GM21526 (cell line): ENCODE data around the gene HMGB1.

Experiments
- ATAC-seq: cut with Tn5 transposase; IDR thresholded peaks from one replicate; pipeline ENCODE4 v1.9.1; 2021; ENCODE audit warnings: moderate library complexity; ENCODE audit not compliant: unreplicated experiment, low FRiP score

The HMGB1 gene

DNA sequence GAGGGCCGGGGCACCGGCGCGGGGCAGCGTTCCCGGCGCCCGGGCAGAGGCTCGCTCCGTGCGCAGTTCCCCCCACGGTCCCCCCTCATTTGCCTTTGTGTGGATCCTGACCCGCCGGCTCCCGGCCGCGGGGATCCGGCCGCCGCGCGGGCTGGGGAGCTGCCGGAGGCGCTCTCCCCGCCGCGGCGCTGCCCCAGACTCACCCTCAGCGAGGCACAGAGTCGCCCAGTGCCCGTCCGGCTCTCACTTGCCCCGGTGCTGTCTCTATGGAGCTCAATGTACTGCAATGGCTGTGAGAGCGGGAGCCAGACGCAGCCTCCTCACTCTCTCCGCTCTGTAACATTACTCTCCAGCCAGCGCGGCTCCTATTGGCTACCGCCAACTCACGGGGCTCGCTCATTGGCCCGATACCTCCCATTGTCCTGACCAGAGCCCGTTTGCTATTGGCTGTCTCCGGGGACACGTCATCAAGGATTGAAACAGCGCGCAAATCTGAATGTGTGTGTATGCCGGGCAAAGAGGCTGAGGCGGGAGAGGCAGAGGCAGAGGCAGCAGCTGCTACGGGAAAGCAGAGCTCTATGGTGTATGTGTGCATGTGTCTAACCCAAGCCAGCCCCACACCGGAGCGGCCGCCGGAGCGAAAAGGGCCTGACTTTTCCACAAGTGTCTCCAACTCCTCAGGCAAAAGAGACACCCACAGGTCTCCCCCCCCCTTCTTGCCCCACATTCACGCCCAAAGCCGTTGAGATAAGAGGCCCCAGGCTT lies at the start of gene HMGB1:
Gene HMGB1 (minus strand): TSS at position 344 of the 765 bp plus-strand sequence. CDS start 2,256 bp downstream, outside the sequence.
- peak; percentile 86 for ATAC-seq

DNA sequence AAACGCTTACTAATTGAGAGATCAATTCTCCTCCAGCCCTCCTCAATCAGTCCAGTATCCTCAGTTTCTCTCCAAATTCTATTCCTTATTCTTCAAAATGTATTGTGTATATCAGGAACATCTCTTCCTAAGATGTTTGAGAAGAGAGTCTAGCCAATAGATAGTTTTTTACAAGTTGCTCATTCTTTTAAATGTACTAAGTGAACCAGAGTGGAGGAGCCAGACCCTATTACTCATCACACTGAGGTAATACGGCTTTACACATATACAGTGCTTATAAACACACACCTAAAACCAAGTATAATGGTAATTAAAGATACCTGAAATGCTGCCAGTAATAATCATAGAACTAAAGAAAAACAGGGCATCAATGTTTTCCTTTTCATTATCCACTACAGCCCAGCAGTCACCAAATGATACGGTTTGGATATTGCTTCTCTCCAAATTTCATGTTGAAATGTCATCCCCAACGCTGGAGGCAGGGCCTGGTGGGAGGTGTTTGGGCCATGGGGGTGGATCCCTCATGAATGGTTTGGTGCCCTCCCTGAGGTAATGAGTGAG lies 45.2 kb upstream of the HMGB1 start:
- ATAC-seq = no peak

DNA sequence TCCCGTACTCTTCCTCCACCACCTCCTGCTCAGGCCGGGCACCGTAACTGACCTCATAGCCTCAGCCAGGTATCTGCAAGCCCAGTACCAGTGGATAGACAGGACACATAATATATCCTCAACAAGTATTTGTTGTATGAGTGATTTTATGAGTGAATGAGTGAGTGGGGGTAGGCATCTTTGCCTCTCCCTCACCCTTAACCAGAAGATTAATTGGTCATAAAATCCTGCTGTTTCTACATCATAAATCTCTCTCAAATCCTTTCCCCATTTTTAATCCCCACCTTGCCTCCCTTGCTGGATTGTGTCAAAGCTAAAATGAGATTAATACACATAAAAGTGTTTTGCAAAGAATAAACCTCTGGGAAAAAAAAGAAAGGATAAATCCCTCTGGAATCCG lies 44.4 kb upstream of the HMGB1 start:
- no peak for ATAC-seq

DNA sequence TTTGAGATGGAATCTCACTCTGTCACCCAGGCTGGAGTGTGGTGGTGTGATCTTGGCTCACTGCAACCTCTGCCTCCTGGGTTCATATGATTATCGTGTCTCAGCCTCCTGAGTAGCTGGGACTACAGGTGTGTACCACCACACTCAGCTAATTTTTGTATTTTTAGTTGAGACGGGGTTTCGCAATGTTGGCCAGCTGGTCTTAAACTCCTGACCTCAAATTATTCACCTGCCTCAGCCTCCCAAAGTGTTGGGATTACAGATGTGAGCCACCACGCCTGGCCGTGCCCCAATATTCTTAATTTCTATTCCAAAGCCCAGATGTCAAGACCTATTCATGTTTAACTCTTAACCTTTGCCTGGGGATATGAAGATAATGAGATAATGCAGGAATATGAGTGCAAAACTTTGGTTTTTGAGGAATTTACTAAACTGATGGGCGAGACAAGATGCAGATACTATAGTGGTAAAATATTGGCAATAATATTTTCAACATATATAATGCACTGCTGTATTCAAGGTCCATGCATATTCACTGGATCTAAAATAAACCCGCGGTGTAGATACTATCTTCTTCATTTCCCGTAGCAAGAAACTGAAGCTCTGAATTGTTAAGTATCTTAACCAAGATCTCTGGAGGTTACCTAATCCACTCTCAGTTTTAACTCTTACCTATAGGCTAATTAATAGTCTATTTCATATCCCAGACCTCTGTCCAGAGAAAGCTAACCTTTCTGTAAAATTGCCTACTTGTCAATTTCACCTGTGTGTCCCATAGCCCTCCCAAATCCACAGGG lies 43.7 kb upstream of the HMGB1 start:
- no peak for ATAC-seq

DNA sequence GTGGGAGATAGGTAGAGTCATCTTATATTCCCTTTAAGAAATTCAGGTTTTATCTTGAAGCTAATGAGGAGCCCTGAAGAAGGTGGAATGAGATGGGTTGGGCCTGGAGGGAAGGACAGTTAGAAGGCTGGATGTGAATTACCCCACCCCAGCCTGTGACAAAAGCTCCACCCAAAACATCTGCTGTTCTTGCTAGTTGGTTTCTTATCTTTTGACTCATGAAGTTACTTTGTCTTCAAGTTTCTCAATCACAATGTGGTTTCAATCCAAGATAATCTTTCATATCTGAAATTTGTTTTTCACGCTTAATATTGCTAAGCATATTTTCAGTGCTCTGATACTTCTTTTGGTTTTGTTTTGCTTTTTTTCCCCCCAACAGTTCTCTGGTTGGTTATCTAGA lies 38.3 kb upstream of the HMGB1 start:
- ATAC-seq = no peak

DNA sequence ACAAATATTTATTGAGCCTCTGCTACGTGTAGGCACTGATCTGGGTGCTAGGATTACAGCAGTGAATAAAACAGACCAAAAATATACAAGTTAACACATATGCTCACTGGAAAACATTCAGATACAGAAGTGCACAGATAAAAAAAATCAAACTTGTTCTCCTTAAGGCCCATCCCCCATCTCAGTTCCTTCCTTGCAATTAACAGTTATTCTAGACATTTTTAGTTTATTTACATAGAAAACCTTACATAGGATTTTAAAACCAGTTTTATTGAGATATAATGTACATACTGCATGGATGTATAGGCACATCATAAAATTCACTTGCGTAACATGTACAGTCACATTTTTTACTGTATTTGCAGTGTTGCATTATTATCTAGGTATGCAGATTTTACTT lies 36.5 kb upstream of the HMGB1 start:
- ATAC-seq = no peak

DNA sequence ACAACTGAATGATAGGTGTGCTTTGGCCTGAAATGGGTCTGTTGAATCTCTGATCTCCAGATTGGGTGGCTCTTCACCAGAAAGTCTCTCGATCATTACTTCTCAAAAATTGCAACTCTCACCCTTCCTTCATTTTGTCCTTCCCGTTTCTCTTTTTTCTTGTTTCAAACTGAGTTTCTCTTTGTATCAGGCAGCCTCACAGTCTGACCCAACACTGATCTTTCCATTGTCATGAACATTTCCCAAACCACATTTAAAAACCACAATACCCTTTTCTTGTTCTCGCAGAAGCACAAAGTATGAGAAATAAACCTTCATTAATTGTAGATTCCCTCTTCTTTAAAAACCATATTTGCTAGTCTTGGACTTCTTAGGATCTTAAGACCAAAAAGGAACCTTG lies 33.6 kb upstream of the HMGB1 start:
- no peak for ATAC-seq

DNA sequence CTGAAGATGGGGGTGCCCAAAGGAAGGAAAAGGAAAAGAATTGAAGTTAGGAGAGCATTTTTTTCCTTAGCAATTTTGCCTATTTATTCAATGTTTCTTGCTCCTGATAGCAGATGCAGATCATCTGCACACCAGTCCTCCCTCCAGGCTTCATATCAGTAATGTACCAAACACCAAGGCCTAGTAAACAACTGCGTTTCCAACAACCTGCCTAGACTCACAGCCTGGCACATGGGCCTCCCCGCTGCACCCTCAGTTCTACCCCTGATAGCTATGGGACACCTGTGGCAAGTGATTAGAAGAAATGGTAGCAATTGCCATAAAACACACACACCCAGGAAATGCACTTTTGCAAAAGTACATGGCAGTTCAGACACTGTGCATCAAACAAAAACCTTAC lies 30.4 kb upstream of the HMGB1 start:
- no peak for ATAC-seq

DNA sequence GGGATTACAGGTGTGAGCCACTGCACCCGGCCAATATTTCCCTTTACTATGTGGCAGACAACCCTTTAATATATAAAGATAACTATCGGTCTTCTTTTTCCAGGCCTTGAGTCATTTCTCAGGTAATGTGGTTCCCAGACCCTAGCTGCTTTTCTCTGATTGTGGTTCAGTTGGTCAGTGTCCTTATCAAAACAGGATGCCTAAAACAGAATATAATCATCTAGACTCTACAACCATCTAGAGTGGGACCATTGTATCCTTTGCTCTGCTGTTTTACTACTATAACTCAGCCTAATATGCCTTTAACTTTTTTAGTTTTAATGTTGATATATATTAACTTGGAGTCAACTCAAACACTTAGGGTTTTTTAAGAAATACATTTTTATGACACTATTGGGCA lies 30.0 kb upstream of the HMGB1 start:
- no peak for ATAC-seq

DNA sequence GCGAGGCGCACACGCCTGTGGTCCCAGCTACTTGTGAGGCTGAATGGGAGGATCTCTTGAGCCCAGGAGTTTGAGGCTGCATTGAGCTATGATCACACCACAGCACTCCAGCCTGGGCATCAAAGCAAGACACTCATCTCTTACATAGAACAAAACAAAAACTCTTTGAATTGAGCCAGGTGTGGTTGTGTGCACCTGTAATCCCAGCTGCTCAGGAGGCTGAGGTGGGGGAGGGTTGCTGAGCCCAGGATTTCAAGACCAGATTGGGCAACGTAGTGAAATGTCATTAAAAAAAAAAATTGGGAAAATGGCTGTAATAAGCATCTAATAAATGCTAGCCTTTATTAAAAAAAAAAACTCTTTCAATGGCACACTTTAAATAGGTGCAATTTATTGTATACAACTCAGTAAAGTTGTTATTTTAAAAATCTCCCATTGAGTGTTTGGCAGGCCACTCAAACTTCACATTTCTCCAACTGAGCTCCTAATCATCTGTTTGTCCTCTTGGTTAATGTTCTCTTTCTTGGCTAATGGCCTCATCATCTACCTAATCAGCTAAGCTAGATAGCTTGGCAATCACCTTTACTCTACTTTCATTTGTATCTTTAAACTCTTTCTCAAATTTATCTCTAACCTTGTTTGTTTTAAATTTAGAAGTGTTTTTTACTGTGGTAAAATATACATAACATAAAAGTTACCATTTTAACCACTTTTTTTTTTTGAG lies 28.1 kb upstream of the HMGB1 start:
- no peak for ATAC-seq

DNA sequence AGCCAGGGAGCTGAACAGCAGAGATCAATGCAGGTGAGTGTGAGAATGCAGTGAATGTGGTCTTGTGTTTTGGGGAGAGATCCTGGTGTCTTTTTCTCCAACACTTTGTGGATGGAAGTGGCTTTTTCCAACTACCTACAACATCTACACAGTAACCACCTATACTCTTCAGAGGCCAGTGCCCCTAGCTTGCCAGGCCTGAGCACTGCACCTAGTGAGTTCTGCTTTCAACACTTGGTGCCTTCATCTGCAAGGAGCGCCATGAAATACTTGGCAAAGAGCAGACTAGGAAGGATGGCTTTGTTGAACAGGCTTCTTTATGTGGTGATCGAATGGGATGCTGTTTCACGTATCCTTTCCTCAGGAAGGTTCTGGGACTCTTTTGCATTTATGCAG lies 21.3 kb upstream of the HMGB1 start:
- no peak for ATAC-seq

DNA sequence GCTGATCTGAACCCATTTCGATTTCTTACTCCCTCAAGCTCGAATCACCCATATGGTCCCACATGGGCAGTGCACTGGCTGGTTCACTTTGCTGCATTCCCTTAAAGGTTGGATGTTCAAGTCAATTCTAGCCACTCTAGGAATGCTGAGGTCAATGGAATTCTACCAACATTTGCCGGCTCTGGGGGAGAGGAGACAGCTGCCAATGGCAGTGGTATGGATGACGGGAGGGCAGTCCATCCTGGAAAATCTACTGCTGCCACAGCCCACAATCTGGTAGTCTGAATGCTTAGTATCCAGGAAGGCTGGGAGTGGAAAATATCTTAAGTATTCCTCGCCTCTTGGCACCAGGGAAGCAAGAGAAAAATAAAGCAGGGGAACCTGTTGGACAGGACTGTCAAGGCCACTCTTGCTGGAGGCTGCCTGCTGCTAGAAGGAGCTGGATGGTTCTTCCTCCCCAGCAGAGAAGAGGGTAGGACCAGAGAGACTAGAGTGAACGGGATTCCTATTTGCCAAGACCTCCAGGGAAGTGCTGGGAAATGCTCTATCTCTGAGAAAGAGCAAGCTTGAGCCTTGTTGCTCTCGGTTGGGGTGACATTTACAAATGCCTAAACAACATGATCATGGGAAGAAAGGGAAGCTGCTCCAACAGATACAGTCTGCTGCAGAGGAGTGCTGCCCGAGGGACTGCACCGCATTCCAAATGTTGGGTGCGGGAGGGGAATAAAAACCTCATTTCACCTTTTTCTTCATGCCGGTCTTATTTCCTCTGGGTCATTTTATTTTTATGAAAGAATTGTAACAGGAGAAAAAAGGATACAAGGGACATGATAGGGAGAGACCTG lies 20.7 kb upstream of the HMGB1 start:
- no peak for ATAC-seq

DNA sequence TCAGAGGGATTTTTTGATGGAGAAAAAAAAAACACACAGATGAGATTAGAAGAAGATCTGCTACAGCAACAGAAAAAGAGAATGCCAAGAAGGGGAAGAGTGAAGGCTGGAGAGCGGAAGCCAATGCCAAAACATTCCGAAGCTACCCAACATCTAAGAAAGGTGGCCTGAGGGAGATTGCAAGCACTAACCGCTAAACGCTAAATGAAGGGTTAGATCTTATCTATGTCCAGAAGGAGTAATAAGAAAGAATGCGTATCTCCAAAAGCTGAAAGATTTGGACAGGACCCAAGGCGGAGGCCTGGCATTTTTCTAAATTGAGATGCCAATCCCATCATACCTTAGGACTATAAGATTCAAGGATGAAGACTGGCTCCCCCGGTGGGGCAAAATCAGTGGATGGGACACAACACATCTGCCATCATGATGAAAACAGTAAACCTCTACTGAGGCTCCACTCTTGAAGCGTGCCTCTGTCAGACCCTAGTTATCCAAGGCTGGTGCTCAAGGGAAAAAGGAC lies 15.6 kb upstream of the HMGB1 start:
- ATAC-seq = no peak

DNA sequence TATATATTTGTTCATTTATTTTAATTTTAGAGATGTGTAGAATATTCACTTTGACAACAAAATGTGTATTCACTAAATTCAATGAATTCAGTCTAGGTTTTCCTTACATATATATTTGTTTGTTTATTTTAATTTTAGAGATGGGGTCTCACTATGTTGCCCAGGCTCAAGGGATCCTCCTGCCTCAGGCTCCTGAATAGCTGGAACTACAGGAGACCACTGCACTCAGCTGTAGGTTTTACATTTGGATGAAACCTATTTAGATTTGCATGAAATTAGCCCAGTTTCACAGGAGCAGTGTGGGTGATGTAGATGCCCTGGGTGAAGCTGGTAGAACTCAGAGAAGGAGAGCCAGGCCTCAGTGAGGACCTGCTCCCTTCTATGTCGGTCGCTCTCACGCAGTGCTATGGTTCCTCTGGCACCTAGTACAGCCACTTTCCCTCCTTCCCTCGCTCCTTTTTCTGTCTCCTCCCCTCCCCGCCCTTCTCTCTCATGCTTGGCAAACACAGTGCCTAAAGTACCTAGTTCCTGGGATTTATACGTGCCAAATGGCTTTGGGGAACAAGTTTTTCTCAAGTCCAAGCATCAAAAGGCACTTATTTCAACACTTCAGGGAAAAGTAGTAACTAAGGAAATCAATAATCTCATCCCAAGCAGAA lies 14.7 kb upstream of the HMGB1 start:
- no peak for ATAC-seq

DNA sequence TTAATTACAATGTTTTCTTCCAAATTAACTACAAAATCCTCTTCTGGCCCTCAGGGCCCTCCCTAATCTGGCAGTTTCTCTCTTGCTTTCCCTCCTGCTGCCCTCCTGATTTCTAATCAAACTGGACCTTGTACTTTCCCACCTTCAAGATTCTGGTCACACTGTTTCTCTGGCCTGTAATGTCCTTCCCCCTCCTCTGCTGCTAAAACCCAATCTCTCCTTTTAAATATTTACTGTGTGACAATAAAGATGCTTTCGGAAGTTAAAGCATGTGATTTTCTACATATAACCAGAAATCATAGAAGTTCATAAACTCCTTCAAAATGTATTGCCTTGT lies 14.1 kb upstream of the HMGB1 start:
- no peak for ATAC-seq

DNA sequence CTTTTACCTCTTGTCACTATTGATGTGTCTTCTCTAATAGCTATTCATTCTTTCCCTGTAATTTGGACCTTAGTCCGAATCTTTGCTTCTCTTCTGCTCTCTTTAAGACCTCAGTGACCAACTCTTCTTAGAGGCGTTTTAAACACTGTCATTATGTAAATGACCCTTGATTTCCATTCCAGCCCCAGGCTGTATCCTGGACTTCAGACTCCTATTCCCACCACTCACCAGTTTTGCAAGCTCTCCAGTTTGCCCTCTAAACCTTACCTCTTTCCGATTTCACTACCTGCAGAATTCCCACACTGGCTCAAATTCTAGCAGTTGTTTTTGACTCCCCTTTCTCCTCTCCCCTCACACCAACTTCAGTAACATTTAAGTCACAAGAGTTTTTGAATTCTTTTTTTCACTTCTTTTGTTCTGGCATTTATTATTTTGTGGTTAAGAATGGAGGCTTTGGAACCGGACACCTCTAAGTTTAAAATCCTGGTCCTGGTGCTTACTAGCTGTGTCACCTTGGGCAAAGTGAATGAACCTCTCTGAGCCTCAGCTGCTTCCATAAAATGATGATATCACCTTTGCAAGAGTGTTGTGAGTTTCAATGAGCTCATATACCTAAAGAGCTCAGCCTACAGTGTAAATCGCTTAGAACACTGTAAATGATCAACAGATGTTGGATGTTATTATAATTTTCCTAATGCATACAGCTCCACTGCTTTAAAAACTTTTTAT lies 13.6 kb upstream of the HMGB1 start:
- no peak for ATAC-seq

DNA sequence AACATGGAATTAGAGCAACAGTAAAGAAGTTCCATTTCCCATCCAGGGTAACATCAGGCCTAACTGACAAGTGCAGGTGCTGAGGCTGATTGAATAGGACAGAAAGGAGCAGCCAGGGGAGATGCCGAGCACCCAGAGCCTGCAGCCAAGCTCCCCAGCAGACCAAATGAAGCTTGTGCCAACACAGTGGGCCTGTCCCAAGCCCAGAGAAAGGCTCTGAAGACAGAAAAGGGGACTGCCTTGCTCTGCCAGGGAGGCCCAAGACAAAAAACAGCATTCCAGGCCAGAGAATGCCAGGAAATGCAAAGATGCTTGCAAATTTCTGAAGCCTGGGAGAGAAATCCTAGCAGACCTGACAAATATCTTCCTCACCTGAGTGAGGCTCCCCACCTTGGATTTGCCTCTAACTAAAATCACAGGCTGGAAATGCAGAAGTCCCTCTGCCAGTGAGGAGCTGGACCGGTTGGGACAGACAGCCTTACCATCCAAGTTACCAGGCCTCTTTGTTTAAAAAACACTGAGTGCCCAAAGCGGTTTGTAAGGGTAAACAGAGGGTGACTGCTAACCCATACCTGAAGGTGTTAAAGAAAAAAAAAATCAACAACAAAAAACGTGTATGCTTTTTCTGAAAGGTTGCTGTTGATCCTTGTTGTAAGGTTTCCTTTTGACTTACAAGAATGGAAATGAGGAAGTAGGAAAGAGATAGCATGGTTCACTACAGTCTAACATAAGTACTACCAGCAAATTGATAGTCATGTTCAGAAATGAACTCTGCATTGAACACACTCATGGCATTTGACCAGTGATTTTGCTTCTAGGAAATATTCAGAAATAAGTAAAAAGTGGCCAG lies 11.8 kb upstream of the HMGB1 start:
- peak; percentile 87 for ATAC-seq

DNA sequence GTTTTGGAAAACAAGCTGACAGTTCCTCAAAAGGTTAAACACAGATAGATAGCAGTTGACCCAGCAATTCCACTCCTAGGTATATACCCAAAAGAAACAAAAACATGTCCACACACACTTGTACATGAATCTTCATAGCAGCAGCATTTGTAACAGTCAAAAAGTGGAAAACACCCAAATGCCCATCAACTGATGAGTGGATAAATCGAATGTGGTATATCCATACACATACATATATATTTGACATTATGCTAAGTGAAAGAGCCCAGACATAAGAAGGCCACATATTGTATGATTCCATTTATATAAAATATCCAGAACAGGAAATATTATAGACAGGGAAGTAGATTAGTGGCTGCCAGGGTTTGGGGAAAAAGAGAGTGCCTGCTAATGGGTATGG lies 7.9 kb upstream of the HMGB1 start:
- ATAC-seq = no peak
